ENCODE measurements around the gene GOLM1.

Gene GOLM1

GRCh38 chr9:85981369-85981768 lies 118.0 kb downstream of the GOLM1 start:
- no peak for DNase-seq (ENCODE audit: low read depth in 2 of 2)

- no peak for DNase-seq (ENCODE audit: low read depth in 2 of 2)
Observed at GRCh38 chr9:85978496-85978895, 120.9 kb downstream of the GOLM1 start.
